Measurements from ENCODE around the gene CYP39A1. TPM values are rescaled to one million over a fixed set of nuclear protein-coding genes. Genes with fewer than 3 reads are reported as not detected.

Gene CYP39A1
- total and polyA plus RNA-seq, 2 experiments from 2014 or later: 1.5 to 3.5 TPM

- peaks cover 17% of the 10 kb centered on the region for H3K27me3 Mint-ChIP-seq (ENCODE audit: insufficient read depth, low read depth, poor library complexity)
- Histone ChIP-seq H3F3A (replicated peaks; ENCODE audit: low read depth) (no peaks in the 10 kb centered on the region), H3K4me2 (peak overlapping the region; percentile 77), H4K20me1 (replicated peaks; ENCODE audit: insufficient read depth) (no peaks in the 10 kb centered on the region; the same call in 1 of the 2 replicates), H3K9me2 (ENCODE audit: insufficient read depth) (no peaks in the 10 kb centered on the region), H3K79me2 (replicated peaks; ENCODE audit: insufficient read depth) (no peaks in the 10 kb centered on the region; the same call in 1 of the 2 replicates), H3K4me3 (peak overlapping the region; percentile 64), H2AFZ (peak overlapping the region; percentile 92), H3K27ac (ENCODE audit: low read depth) (no peak overlapping the region), H3K36me3 (ENCODE audit: insufficient read depth) (no peaks in the 10 kb centered on the region), H3K4me1 (ENCODE audit: insufficient read depth) (peaks cover 13% of the 10 kb centered on the region), H3K27me3 (ENCODE audit: insufficient read depth) (peaks cover 12% of the 10 kb centered on the region)
- H3K4me3 Mint-ChIP-seq: peak overlapping the region; percentile 83
- no peak for TF ChIP-seq ZNF462 (CRISPR knock-in tag; IDR thresholded peaks at IDR 0.05)
- no peak for TF ChIP-seq ETS1 (IDR thresholded peaks at IDR 0.05)
- peaks cover 4% of the 10 kb centered on the region; the same call in 1 of the 3 replicates for H3K36me3 Mint-ChIP-seq (ENCODE audit: low read depth)
- H3K27ac Mint-ChIP-seq: no peak overlapping the region
- no peak for ATAC-seq
- H3K9me3 Mint-ChIP-seq: no peaks in the 10 kb centered on the region; the same call in 2 of the 3 replicates
- H3K4me1 Mint-ChIP-seq: peaks cover 11% of the 10 kb centered on the region; the same call in 2 of the 3 replicates
- no peak for DNase-seq (ENCODE audit: low spot score)
These were observed 802 bp downstream of the CYP39A1 start for GRCh38 chr6:46651816-46652215.

- H4K20me1 ChIP-seq (replicated peaks; ENCODE audit: insufficient read depth): no peaks in the 10 kb centered on the region; the same call in 1 of the 2 replicates
- Mint-ChIP-seq H3K27ac (no peak overlapping the region; the same call in 1 of the 2 replicates), H3K4me1 (peaks cover 11% of the 10 kb centered on the region; the same call in 2 of the 3 replicates), H3K27me3 (ENCODE audit: insufficient read depth, low read depth, poor library complexity) (peaks cover 17% of the 10 kb centered on the region), H3K9me3 (no peaks in the 10 kb centered on the region; the same call in 2 of the 3 replicates), H3K36me3 (ENCODE audit: low read depth) (peaks cover 4% of the 10 kb centered on the region; the same call in 1 of the 3 replicates), H3K4me3 (peak overlapping the region; percentile 20; the same call in 1 of the 3 replicates)
- no peaks in the 10 kb centered on the region; the same call in 1 of the 2 replicates for H3K79me2 ChIP-seq (replicated peaks; ENCODE audit: insufficient read depth)
- peaks cover 13% of the 10 kb centered on the region for H3K4me1 ChIP-seq (ENCODE audit: insufficient read depth)
- ATAC-seq (no peak), DNase-seq (ENCODE audit: low spot score) (no peak)
- peak overlapping the region; percentile 77 for H3K4me2 ChIP-seq
- no peaks in the 10 kb centered on the region for H3F3A ChIP-seq (replicated peaks; ENCODE audit: low read depth)
- peak overlapping the region; percentile 64 for H3K4me3 ChIP-seq
- no peaks in the 10 kb centered on the region for H3K9me2 ChIP-seq (ENCODE audit: insufficient read depth)
- no peaks in the 10 kb centered on the region for H3K36me3 ChIP-seq (ENCODE audit: insufficient read depth)
- no peak for TF ChIP-seq CREB1 (CRISPR knock-in tag; IDR thresholded peaks at IDR 0.05; ENCODE audit: low read depth)
- H3K27me3 ChIP-seq (ENCODE audit: insufficient read depth): peaks cover 12% of the 10 kb centered on the region
- H3K27ac ChIP-seq (ENCODE audit: low read depth): no peak overlapping the region
- no peak overlapping the region for H2AFZ ChIP-seq
These were observed 1.6 kb downstream of the CYP39A1 start for GRCh38 chr6:46651006-46651405.
